ENCODE results near the gene RASSF5. TPM values are rescaled to one million over a fixed set of nuclear protein-coding genes. Genes with fewer than 3 reads are reported as not detected.

Gene RASSF5
- total and polyA plus RNA-seq, 2 of the 13 experiments (the other 11 are each of a cell fraction or from before 2014, with no cell fraction given), result 0.18 to 0.40 TPM

DNA sequence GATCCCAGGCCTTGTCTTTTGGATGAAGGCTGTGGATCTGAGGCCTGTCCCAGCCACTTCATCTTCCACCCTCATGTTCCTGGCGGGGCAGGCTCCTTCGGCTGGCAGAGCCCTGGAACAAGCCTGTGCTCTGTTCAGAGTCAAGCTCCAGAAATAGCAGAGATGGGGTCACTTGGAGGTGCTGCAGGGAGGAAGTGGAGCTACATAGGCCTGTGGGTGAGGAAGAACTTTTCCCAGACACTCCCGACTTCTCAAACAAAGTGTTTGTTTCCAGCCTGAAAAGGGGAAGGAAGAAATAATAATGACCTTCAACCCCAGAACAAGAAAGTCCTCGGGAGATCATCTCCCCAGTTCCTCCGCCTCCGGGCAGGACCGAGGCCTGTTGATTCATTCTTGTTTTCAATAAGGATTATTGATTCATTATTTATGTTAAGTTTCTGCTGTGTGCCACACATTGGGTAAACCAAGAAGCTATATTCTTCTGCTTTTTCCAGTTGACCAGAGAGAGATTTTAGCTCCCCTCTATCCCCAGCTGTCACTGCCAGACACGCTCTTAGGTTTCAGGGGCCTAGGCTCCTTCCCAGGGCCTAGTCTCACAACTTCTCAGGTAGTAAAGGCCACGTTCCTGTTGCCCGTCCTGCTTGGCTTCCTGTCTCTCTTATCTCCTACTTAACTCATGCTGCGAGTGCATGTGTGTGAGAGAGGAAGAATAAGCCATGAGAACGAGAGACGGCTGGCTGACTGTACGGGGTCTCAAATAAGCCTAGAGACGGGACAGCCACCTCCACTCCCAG is 20.1 kb upstream of the RASSF5 start:
- intact Hi-C loops (cut with micrococcal nuclease; ENCODE audit: unreplicated experiment), result no loop called here
- Histone ChIP-seq H3K36me3 (replicated peaks in 1 of 2; ENCODE audit: control insufficient read depth in 1 of 2, insufficient read depth in 2 of 2, low read length in 2 of 2) (peaks cover 3 to 10% of the 10 kb centered on the region in 2 experiments; a peak in 4 of 5 replicates), H3K27ac (ENCODE audit: extremely low read length, insufficient read depth, low read length) (no peak overlapping the region), H3K9ac (ENCODE audit: insufficient read depth, low read depth, low read length) (no peak overlapping the region), H3K27me3 (ENCODE audit: control insufficient read depth in 1 of 2, insufficient read depth in 2 of 2, low read length in 2 of 2) (no peaks in the 10 kb centered on the region), H4K20me1 (ENCODE audit: insufficient read depth, low read length) (no peaks in the 10 kb centered on the region), H3K9me3 (ENCODE audit: low read length) (no peaks in the 10 kb centered on the region), H3K79me2 (ENCODE audit: insufficient read depth, low read length) (no peaks in the 10 kb centered on the region), H3K4me3 (replicated peaks in 1 of 3; ENCODE audit: insufficient read depth in 1 of 3, low read depth in 2 of 3, low read length in 3 of 3) (no peak overlapping the region), H2AFZ (ENCODE audit: low read length) (no peak overlapping the region), H3K4me2 (ENCODE audit: low read depth, low read length) (no peak overlapping the region), H3K4me1 (ENCODE audit: insufficient read depth, low read length) (no peaks in the 10 kb centered on the region)
- 82% methylated on average over 13 of the region's 15 CpGs for WGBS (ENCODE audit: low lambda C conversion rate)
- ChIA-PET CTCF (ENCODE audit: low intra/inter-chr PET ratio, low total read pairs) (no interaction called here), POLR2A (no interaction called here)
- in situ Hi-C loops (cut with HindIII; ENCODE audit: extremely low pct_ligation_motif_present, low pct_unique_long_range_greater_than_20kb), result loop anchor here (5.0 kb wide), 1 partner anchor 95 kb away; no protein-coding TSS in a partner anchor
- FAIRE-seq, result no peak
- TF ChIP-seq MAZ (IDR thresholded peaks at IDR 0.05; ENCODE audit: borderline replicate concordance, low read depth, low read length), result no peak
- TF ChIP-seq MAZ (CRISPR knock-in tag; IDR thresholded peaks at IDR 0.05; ENCODE audit: low read depth), result no peak
- DNase-seq (ENCODE audit: low spot score), result no peak
- no TSS peak for BruUV-seq (replicated peaks)
- ATAC-seq, result no peak

DNA sequence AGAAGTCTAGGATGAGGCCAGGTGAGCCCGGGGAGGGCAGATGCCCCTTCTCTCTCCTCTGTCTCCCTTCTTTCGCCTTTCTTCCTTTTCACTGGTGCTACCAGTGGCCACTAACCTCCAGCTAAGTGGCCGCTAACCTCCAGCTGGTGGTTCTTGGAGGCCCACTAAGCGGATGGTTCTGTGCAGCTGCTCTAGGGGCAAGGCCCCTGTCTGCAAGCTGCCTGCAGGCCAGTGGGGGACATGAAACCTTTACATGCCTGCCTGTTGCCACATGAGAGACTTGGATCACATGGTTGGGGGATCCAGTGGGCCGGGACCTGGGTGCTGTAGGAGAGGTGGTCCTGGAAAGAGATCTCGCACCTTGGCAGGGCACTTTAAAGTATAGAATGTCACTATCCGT is 19.4 kb upstream of the RASSF5 start:
- H3K9me3 ChIP-seq (ENCODE audit: low read length), result no peaks in the 10 kb centered on the region
- DNase-seq (ENCODE audit: low spot score) (no peak), ATAC-seq (no peak), FAIRE-seq (no peak)
- TF ChIP-seq ZNF333 (CRISPR knock-in tag; IDR thresholded peaks at IDR 0.05; ENCODE audit: borderline replicate concordance), result no peak
- no peak for TF ChIP-seq PHF21A (CRISPR knock-in tag; IDR thresholded peaks at IDR 0.05)
- TF ChIP-seq GATAD1 (CRISPR knock-in tag; IDR thresholded peaks at IDR 0.05), result no peak
- TF ChIP-seq, protein P1, sequence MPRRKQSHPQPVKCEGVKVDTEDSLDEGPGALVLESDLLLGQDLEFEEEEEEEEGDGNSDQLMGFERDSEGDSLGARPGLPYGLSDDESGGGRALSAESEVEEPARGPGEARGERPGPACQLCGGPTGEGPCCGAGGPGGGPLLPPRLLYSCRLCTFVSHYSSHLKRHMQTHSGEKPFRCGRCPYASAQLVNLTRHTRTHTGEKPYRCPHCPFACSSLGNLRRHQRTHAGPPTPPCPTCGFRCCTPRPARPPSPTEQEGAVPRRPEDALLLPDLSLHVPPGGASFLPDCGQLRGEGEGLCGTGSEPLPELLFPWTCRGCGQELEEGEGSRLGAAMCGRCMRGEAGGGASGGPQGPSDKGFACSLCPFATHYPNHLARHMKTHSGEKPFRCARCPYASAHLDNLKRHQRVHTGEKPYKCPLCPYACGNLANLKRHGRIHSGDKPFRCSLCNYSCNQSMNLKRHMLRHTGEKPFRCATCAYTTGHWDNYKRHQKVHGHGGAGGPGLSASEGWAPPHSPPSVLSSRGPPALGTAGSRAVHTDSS (CRISPR knock-in tag; conservative IDR thresholded peaks at IDR 0.05), result no peak
- TF ChIP-seq ZNF337 (CRISPR knock-in tag; IDR thresholded peaks at IDR 0.05; ENCODE audit: borderline replicate concordance, low read depth), result no peak
- no peak for TF ChIP-seq ZNF510 (CRISPR knock-in tag; IDR thresholded peaks at IDR 0.05; ENCODE audit: low read depth)
- H3K4me1 ChIP-seq (ENCODE audit: insufficient read depth, low read length), result no peaks in the 10 kb centered on the region
- in situ Hi-C loops (cut with HindIII; ENCODE audit: extremely low pct_ligation_motif_present, low pct_unique_long_range_greater_than_20kb), result loop anchor here (5.0 kb wide), 1 partner anchor 94 kb away; no protein-coding TSS in a partner anchor
- intact Hi-C loops (cut with micrococcal nuclease; ENCODE audit: unreplicated experiment), result no loop called here
- H3K27me3 ChIP-seq (ENCODE audit: control insufficient read depth in 1 of 2, insufficient read depth in 2 of 2, low read length in 2 of 2), result no peaks in the 10 kb centered on the region
- no peak overlapping the region for H3K4me3 ChIP-seq (replicated peaks in 1 of 3; ENCODE audit: insufficient read depth in 1 of 3, low read depth in 2 of 3, low read length in 3 of 3)
- no peaks in the 10 kb centered on the region for H4K20me1 ChIP-seq (ENCODE audit: insufficient read depth, low read length)
- no peak overlapping the region for H3K9ac ChIP-seq (ENCODE audit: insufficient read depth, low read depth, low read length)
- H3K79me2 ChIP-seq (ENCODE audit: insufficient read depth, low read length), result no peaks in the 10 kb centered on the region
- ChIA-PET CTCF (ENCODE audit: low intra/inter-chr PET ratio, low total read pairs) (no interaction called here), POLR2A (no interaction called here)
- WGBS (ENCODE audit: low lambda C conversion rate), result 91% methylated on average over 6 of the region's 7 CpGs
- no TSS peak for BruUV-seq (replicated peaks)
- no peak overlapping the region for H3K4me2 ChIP-seq (ENCODE audit: low read depth, low read length)
- no peak overlapping the region for H2AFZ ChIP-seq (ENCODE audit: low read length)
- H3K36me3 ChIP-seq (replicated peaks in 1 of 2; ENCODE audit: control insufficient read depth in 1 of 2, insufficient read depth in 2 of 2, low read length in 2 of 2), result peaks cover 4 to 10% of the 10 kb centered on the region in 2 experiments; a peak in 4 of 5 replicates
- no peak overlapping the region for H3K27ac ChIP-seq (ENCODE audit: extremely low read length, insufficient read depth, low read length)
